ENCODE results near the gene DIPK1C. TPM values are rescaled to one million over a fixed set of nuclear protein-coding genes. Genes with fewer than 3 reads are reported as not detected.

The DIPK1C gene
- total RNA-seq, 4 donors from 2014 or later = 0.17 to 0.50 (median 0.45) TPM; not detected in 1

- peaks cover 0 to 22% (median 14%) of the 10 kb centered on the region in 4 donors for H3K4me1 ChIP-seq
- no peaks in the 10 kb centered on the region for H3K27me3 ChIP-seq
- no peaks in the 10 kb centered on the region for H3K36me3 ChIP-seq
- intact Hi-C loops (cut with DNase I) = no loop called here
- WGBS = 78% methylated on average over 4 of the region's 4 CpGs
- H3K9me3 ChIP-seq = no peaks in the 10 kb centered on the region
- DNase-seq (ENCODE audit: extremely low spot score) = no peak
- no peak for TF ChIP-seq POLR2A (IDR thresholded peaks at IDR 0.05; ENCODE audit: low read depth)
- TF ChIP-seq CTCF (IDR thresholded peaks at IDR 0.05) = no peak
- no peak for TF ChIP-seq EP300 (IDR thresholded peaks at IDR 0.05)
- TF ChIP-seq POLR2AphosphoS5 (IDR thresholded peaks at IDR 0.05) = no peak
- no peak overlapping the region for H3K27ac ChIP-seq (replicated peaks in 1 of 4)
- no peak overlapping the region for H3K4me3 ChIP-seq
These were observed 56.3 kb downstream of the DIPK1C start for GRCh38 chr18:74400813-74401212.

- Histone ChIP-seq H3K36me3 (no peaks in the 10 kb centered on the region), H3K27me3 (no peaks in the 10 kb centered on the region), H3K9me3 (no peaks in the 10 kb centered on the region), H3K4me1 (peaks cover 0 to 24% (median 15%) of the 10 kb centered on the region in 4 donors), H3K27ac (replicated peaks in 1 of 4) (no peak overlapping the region), H3K4me3 (no peak overlapping the region)
- intact Hi-C loops (cut with DNase I) = no loop called here
- TF ChIP-seq CTCF (IDR thresholded peaks at IDR 0.05) = no peak
- no peak for TF ChIP-seq EP300 (IDR thresholded peaks at IDR 0.05)
- no peak for TF ChIP-seq POLR2AphosphoS5 (IDR thresholded peaks at IDR 0.05)
- TF ChIP-seq POLR2A (IDR thresholded peaks at IDR 0.05; ENCODE audit: low read depth) = no peak
- WGBS = 44% methylated on average over 14 of the region's 14 CpGs
- no peak for DNase-seq (ENCODE audit: extremely low spot score)
These were observed 57.8 kb downstream of the DIPK1C start for GRCh38 chr18:74399091-74399887.

GRCh38 chr18:74397572-74397971, 59.5 kb downstream of the DIPK1C start:
- Histone ChIP-seq H3K36me3 (no peaks in the 10 kb centered on the region), H3K4me3 (no peak overlapping the region), H3K27ac (replicated peaks in 1 of 4) (no peak overlapping the region), H3K4me1 (peaks cover 0 to 24% (median 15%) of the 10 kb centered on the region in 4 donors), H3K9me3 (no peaks in the 10 kb centered on the region), H3K27me3 (no peaks in the 10 kb centered on the region)
- 69% methylated on average over 3 of the region's 7 CpGs for WGBS
- intact Hi-C loops (cut with DNase I) = no loop called here
- TF ChIP-seq CTCF (IDR thresholded peaks at IDR 0.05) (no peak), POLR2A (IDR thresholded peaks at IDR 0.05; ENCODE audit: low read depth) (no peak), EP300 (IDR thresholded peaks at IDR 0.05) (no peak), POLR2AphosphoS5 (IDR thresholded peaks at IDR 0.05) (no peak)
- no peak for DNase-seq (ENCODE audit: extremely low spot score)

- no peaks in the 10 kb centered on the region for H3K9me3 ChIP-seq
- peaks cover 0 to 24% (median 15%) of the 10 kb centered on the region in 4 donors for H3K4me1 ChIP-seq
- 59% methylated on average over 13 of the region's 16 CpGs for WGBS
- no peaks in the 10 kb centered on the region for H3K27me3 ChIP-seq
- DNase-seq (ENCODE audit: extremely low spot score) = no peak
- intact Hi-C loops (cut with DNase I) = no loop called here
- TF ChIP-seq POLR2AphosphoS5 (IDR thresholded peaks at IDR 0.05) (no peak), CTCF (IDR thresholded peaks at IDR 0.05) (no peak), EP300 (IDR thresholded peaks at IDR 0.05) (no peak), POLR2A (IDR thresholded peaks at IDR 0.05; ENCODE audit: low read depth) (no peak)
- peak overlapping the region in 2 of 4 donors; percentile 28 to 48 for H3K27ac ChIP-seq (replicated peaks in 1 of 4)
- no peak overlapping the region for H3K4me3 ChIP-seq
- no peaks in the 10 kb centered on the region for H3K36me3 ChIP-seq
These were observed 60.6 kb downstream of the DIPK1C start for GRCh38 chr18:74396171-74397169.

All from esophagus muscularis mucosa (tissue), 4 donors.